ENCODE measurements around the gene CAPN13.

The CAPN13 gene

GRCh38 chr2:30710461-30710860 lies 96.8 kb downstream of the CAPN13 start:
- Histone ChIP-seq H3K79me2 (ENCODE audit: low read length) (no peaks in the 10 kb centered on the region), H3K4me3 (ENCODE audit: low read length) (no peak overlapping the region), H3K9me3 (replicated peaks; ENCODE audit: insufficient read depth, low read length) (no peaks in the 10 kb centered on the region), H4K20me1 (ENCODE audit: insufficient read depth, low read length) (no peaks in the 10 kb centered on the region), H3K4me1 (ENCODE audit: low read length) (peaks cover 12% of the 10 kb centered on the region), H3K9me2 (replicated peaks; ENCODE audit: insufficient read depth, low read length) (no peaks in the 10 kb centered on the region), H3K27ac (ENCODE audit: low read length) (no peak overlapping the region), H2AFZ (ENCODE audit: low read length) (no peak overlapping the region), H3K27me3 (replicated peaks; ENCODE audit: insufficient read depth, low read length) (no peaks in the 10 kb centered on the region), H3K4me2 (ENCODE audit: low read depth, low read length) (no peak overlapping the region), H3F3A (ENCODE audit: insufficient read depth, low read length) (no peaks in the 10 kb centered on the region), H3K9ac (ENCODE audit: low read length) (no peak overlapping the region), H3K36me3 (replicated peaks; ENCODE audit: insufficient read depth, low read length) (no peaks in the 10 kb centered on the region)
- no peak for TF ChIP-seq CTCF (IDR thresholded peaks at IDR 0.05; ENCODE audit: low read length)
- TF ChIP-seq EZH2 (optimal IDR thresholded peaks at IDR 0.05; ENCODE audit: low read depth, low read length): no peak
- no peak for TF ChIP-seq EZH2phosphoT487 (IDR thresholded peaks at IDR 0.05; ENCODE audit: low read length)
- DNase-seq: no peak

- no peak for TF ChIP-seq EZH2phosphoT487 (IDR thresholded peaks at IDR 0.05; ENCODE audit: low read length)
- no peak for TF ChIP-seq EZH2 (optimal IDR thresholded peaks at IDR 0.05; ENCODE audit: low read depth, low read length)
- no peak for TF ChIP-seq CTCF (IDR thresholded peaks at IDR 0.05; ENCODE audit: low read length)
- no peak overlapping the region for H3K4me3 ChIP-seq (ENCODE audit: low read length)
- H3K27me3 ChIP-seq (replicated peaks; ENCODE audit: insufficient read depth, low read length): no peaks in the 10 kb centered on the region
- H3K36me3 ChIP-seq (replicated peaks; ENCODE audit: insufficient read depth, low read length): no peaks in the 10 kb centered on the region
- H4K20me1 ChIP-seq (ENCODE audit: insufficient read depth, low read length): no peaks in the 10 kb centered on the region
- no peaks in the 10 kb centered on the region for H3K9me3 ChIP-seq (replicated peaks; ENCODE audit: insufficient read depth, low read length)
- H3K4me1 ChIP-seq (ENCODE audit: low read length): peaks cover 8% of the 10 kb centered on the region
- H3K9me2 ChIP-seq (replicated peaks; ENCODE audit: insufficient read depth, low read length): no peaks in the 10 kb centered on the region
- H3F3A ChIP-seq (ENCODE audit: insufficient read depth, low read length): no peaks in the 10 kb centered on the region
- no peak for DNase-seq
- H3K79me2 ChIP-seq (ENCODE audit: low read length): no peaks in the 10 kb centered on the region
- H3K4me2 ChIP-seq (ENCODE audit: low read depth, low read length): no peak overlapping the region
- H3K9ac ChIP-seq (ENCODE audit: low read length): no peak overlapping the region
- no peak overlapping the region for H3K27ac ChIP-seq (ENCODE audit: low read length)
- no peak overlapping the region for H2AFZ ChIP-seq (ENCODE audit: low read length)
Observed at GRCh38 chr2:30710016-30710415, 97.2 kb downstream of the CAPN13 start.

- no peak overlapping the region for H3K27ac ChIP-seq (ENCODE audit: low read length)
- no peak overlapping the region for H3K9ac ChIP-seq (ENCODE audit: low read length)
Observed at GRCh38 chr2:30709516-30709915, 97.7 kb downstream of the CAPN13 start.

More at GRCh38 chr2:30709516-30709915, 97.7 kb downstream of the CAPN13 start:
- Histone ChIP-seq H3K4me2 (ENCODE audit: low read depth, low read length) (no peak overlapping the region), H3K4me3 (ENCODE audit: low read length) (no peak overlapping the region), H2AFZ (ENCODE audit: low read length) (no peak overlapping the region), H3K27me3 (replicated peaks; ENCODE audit: insufficient read depth, low read length) (no peaks in the 10 kb centered on the region), H3K9me3 (replicated peaks; ENCODE audit: insufficient read depth, low read length) (no peaks in the 10 kb centered on the region), H3K9me2 (replicated peaks; ENCODE audit: insufficient read depth, low read length) (no peaks in the 10 kb centered on the region), H3F3A (ENCODE audit: insufficient read depth, low read length) (no peaks in the 10 kb centered on the region), H4K20me1 (ENCODE audit: insufficient read depth, low read length) (no peaks in the 10 kb centered on the region), H3K4me1 (ENCODE audit: low read length) (peaks cover 3% of the 10 kb centered on the region), H3K36me3 (replicated peaks; ENCODE audit: insufficient read depth, low read length) (no peaks in the 10 kb centered on the region), H3K79me2 (ENCODE audit: low read length) (no peaks in the 10 kb centered on the region)
- TF ChIP-seq CTCF (IDR thresholded peaks at IDR 0.05; ENCODE audit: low read length): no peak
- TF ChIP-seq EZH2phosphoT487 (IDR thresholded peaks at IDR 0.05; ENCODE audit: low read length): no peak
- no peak for TF ChIP-seq EZH2 (optimal IDR thresholded peaks at IDR 0.05; ENCODE audit: low read depth, low read length)
- DNase-seq: no peak
